Activated CD4-positive, CD25-positive, alpha-beta regulatory T cell treated with anti-CD3 and anti-CD28 coated beads, Interleukin-2, amount 50 U/mL, for 16 hours (primary cell): ENCODE results near the gene DLD.
"Not testable (repeated sequence)": the region's sequence is repeated elsewhere in the genome, so short reads cannot be mapped to it uniquely, and the experiment has no call there.

Source experiments
- DNase-seq: peaks from one replicate; pipeline ENCODE4 v3.0.0-alpha.2; 2020; ENCODE audit warnings: low read depth, low spot score

Gene DLD

GRCh38 chr7:107914831-107915230 lies 23.8 kb downstream of the DLD start:
- no peak for DNase-seq

GRCh38 chr7:107915541-107915940 lies 24.6 kb downstream of the DLD start:
- no peak for DNase-seq

GRCh38 chr7:107917763-107918651 lies 27.0 kb downstream of the DLD start:
- no peak for DNase-seq

GRCh38 chr7:107918948-107919347 lies 28.0 kb downstream of the DLD start:
- DNase-seq = no peak

- no peak for DNase-seq
Measured at GRCh38 chr7:107920048-107920772, 29.2 kb downstream of the DLD start.

GRCh38 chr7:107921826-107922225 lies 30.8 kb downstream of the DLD start:
- not testable (repeated sequence) for DNase-seq

GRCh38 chr7:107922886-107923285 lies 31.9 kb downstream of the DLD start:
- no peak for DNase-seq

GRCh38 chr7:107924841-107925504 lies 34.0 kb downstream of the DLD start:
- no peak for DNase-seq

- DNase-seq = no peak
Measured at GRCh38 chr7:107926481-107926880, 35.5 kb downstream of the DLD start.

GRCh38 chr7:107931740-107932515 lies 40.9 kb downstream of the DLD start:
- no peak for DNase-seq

GRCh38 chr7:107932805-107933204 lies 41.8 kb downstream of the DLD start:
- no peak for DNase-seq

GRCh38 chr7:107933386-107934013 lies 42.5 kb downstream of the DLD start:
- DNase-seq = no peak

- DNase-seq = no peak
Measured at GRCh38 chr7:107934991-107935770, 44.2 kb downstream of the DLD start.

GRCh38 chr7:107936312-107936711 lies 45.3 kb downstream of the DLD start:
- DNase-seq = no peak

GRCh38 chr7:107937531-107937930 lies 46.5 kb downstream of the DLD start:
- no peak for DNase-seq

GRCh38 chr7:107938456-107939250 lies 47.7 kb downstream of the DLD start:
- no peak for DNase-seq

- DNase-seq = no peak
Measured at GRCh38 chr7:107939573-107940489, 48.8 kb downstream of the DLD start.

GRCh38 chr7:107940951-107941350 lies 50.0 kb downstream of the DLD start:
- DNase-seq = no peak
